CD4-positive, alpha-beta T cell (primary cell): ENCODE measurements around the gene CRYZ. TPM values are rescaled to one million over a fixed set of nuclear protein-coding genes. Genes with fewer than 3 reads are reported as not detected.

ENCODE experiments used
- ATAC-seq: fragments of 200-7000 bp; cut with Tn5 transposase; one replicate; pipeline ENCODE4 v1.10.0; 2022; ENCODE audit warnings: mild to moderate bottlenecking; ENCODE audit not compliant: poor library complexity
- CTCF ChIA-PET: fragments of 350-600 bp; sonication (Branson Sonifier 250); formaldehyde crosslinking; loops from one replicate; lab custom pipeline; 2021; ENCODE audit warnings: antibody characterized with exemption, inconsistent platforms; lab: Charles Lee
- POLR2A ChIA-PET: fragments of 350-600 bp; sonication (Branson Sonifier 250); formaldehyde crosslinking; loops from one replicate; lab custom pipeline; 2021; ENCODE audit warnings: antibody characterized with exemption, inconsistent platforms; lab: Charles Lee
- DNase-seq, 14 experiments: peaks; one replicate each; pipeline ENCODE4 v3.0.0-alpha.2; 2013 to 2020; ENCODE audit warnings: mixed read lengths in 2 of 14
- H3K27ac ChIP-seq, 2 donors: one replicate each; pipeline versions ENCODE4 v1.5.1 to v1.7.0; 2013; ENCODE audit warnings: low read length in 2 of 2, low read depth in 1 of 2, mild to moderate bottlenecking in 1 of 2
- H3K27me3 ChIP-seq, 2 experiments: 1 replicate in 1 of 2; 2 replicates in 1 of 2; pipeline versions ENCODE4 v1.6.1 to v1.7.0; 2013; ENCODE audit warnings: low read length in 2 of 2, control low read depth in 1 of 2, mild to moderate bottlenecking in 1 of 2, moderate library complexity in 1 of 2; ENCODE audit not compliant: insufficient read depth in 2 of 2, control insufficient read depth in 1 of 2
- H3K36me3 ChIP-seq: one replicate; pipeline ENCODE4 v1.6.1; 2013; ENCODE audit warnings: low read length, control low read depth; ENCODE audit not compliant: insufficient read depth
- H3K4me1 ChIP-seq: one replicate; pipeline ENCODE4 v1.6.1; 2013; ENCODE audit warnings: low read length, control low read depth; ENCODE audit not compliant: insufficient read depth
- H3K4me3 ChIP-seq: one replicate; pipeline ENCODE4 v1.5.1; 2013; ENCODE audit warnings: mild to moderate bottlenecking, low read length, moderate library complexity
- H3K9me3 ChIP-seq, 2 experiments: 1 replicate in 1 of 2; 2 replicates in 1 of 2; pipeline versions ENCODE4 v1.6.1 to v1.7.0; 2013; ENCODE audit warnings: low read length in 2 of 2, mild to moderate bottlenecking in 2 of 2, control low read depth in 1 of 2, moderate library complexity in 1 of 2; ENCODE audit not compliant: control insufficient read depth in 1 of 2, insufficient read depth in 1 of 2
- H3K27ac Mint-ChIP-seq: one replicate; pipeline ENCODE4 v1.8.0; 2020; ENCODE audit warnings: mixed read lengths
- H3K27me3 Mint-ChIP-seq: one replicate; pipeline ENCODE4 v1.8.0; 2021; ENCODE audit warnings: mixed read lengths
- H3K36me3 Mint-ChIP-seq: one replicate; pipeline ENCODE4 v1.8.0; 2021; ENCODE audit warnings: low read depth, mixed read lengths
- H3K4me1 Mint-ChIP-seq: one replicate; pipeline ENCODE4 v1.8.0; 2021; ENCODE audit warnings: low read depth, mixed read lengths
- H3K4me3 Mint-ChIP-seq: one replicate; pipeline ENCODE4 v1.8.0; 2020; ENCODE audit warnings: mild to moderate bottlenecking, mixed read lengths
- H3K9me3 Mint-ChIP-seq: one replicate; pipeline ENCODE4 v1.8.0; 2020; ENCODE audit warnings: mixed read lengths
- intact Hi-C, 2 experiments: fragments of 100-400 bp; cut with DNase I in 1 of 2; cut with micrococcal nuclease in 1 of 2; formaldehyde crosslinking; loops; one replicate each; pipeline versions ENCODE4 v1.15.1 to v1.9.0; 2023 to 2025; cut with DNase I, micrococcal nuclease
- total RNA-seq, 174 experiments: library from RNA in 2 of 174; stranded (reverse) in 2 of 174; gene quantifications; one replicate each; pipeline ENCODE4 v1.2.3 and lab custom pipeline; 2021 to 2026
- TF ChIP-seq, protein P1 (sequence below): fragments of 200-600 bp; IDR thresholded peaks from one replicate; pipeline ENCODE4 v1.8.0; 2022; ENCODE audit warnings: antibody characterized with exemption, mild to moderate bottlenecking

CRYZ gene
- total RNA-seq, 2 experiments from 2014 or later: 4.6 to 6.2 TPM

DNA sequence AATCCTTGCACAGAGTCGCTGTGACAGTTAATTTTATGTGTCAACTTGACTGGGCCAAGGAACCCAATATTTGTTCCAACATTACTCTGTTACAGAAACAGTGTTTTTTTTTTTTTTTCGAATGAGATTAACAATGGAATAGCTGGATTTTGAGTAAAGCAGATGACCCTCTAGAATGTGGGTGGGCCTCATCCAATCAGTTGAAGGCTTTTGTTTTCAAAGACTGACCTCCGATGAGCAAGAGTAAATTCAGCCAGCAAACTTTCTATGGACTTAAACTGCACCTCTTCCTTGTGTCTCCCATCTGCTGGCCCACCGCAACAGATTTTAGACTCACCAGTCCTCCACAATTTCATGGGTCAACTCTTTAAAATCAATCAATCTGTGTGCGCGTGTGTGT lies 17.0 kb downstream of the CRYZ start:
- no peaks in the 10 kb centered on the region for H3K4me1 Mint-ChIP-seq
- no peaks in the 10 kb centered on the region for H3K27me3 Mint-ChIP-seq
- TF ChIP-seq, protein P1, sequence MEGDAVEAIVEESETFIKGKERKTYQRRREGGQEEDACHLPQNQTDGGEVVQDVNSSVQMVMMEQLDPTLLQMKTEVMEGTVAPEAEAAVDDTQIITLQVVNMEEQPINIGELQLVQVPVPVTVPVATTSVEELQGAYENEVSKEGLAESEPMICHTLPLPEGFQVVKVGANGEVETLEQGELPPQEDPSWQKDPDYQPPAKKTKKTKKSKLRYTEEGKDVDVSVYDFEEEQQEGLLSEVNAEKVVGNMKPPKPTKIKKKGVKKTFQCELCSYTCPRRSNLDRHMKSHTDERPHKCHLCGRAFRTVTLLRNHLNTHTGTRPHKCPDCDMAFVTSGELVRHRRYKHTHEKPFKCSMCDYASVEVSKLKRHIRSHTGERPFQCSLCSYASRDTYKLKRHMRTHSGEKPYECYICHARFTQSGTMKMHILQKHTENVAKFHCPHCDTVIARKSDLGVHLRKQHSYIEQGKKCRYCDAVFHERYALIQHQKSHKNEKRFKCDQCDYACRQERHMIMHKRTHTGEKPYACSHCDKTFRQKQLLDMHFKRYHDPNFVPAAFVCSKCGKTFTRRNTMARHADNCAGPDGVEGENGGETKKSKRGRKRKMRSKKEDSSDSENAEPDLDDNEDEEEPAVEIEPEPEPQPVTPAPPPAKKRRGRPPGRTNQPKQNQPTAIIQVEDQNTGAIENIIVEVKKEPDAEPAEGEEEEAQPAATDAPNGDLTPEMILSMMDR: no peak
- H3K4me3 Mint-ChIP-seq: no peak overlapping the region
- Histone ChIP-seq H3K36me3 (peaks cover 82% of the 10 kb centered on the region), H3K9me3 (no peaks in the 10 kb centered on the region), H3K4me1 (no peaks in the 10 kb centered on the region), H3K27me3 (no peaks in the 10 kb centered on the region), H3K4me3 (no peak overlapping the region), H3K27ac (no peak overlapping the region)
- no peaks in the 10 kb centered on the region for H3K9me3 Mint-ChIP-seq
- ATAC-seq (no peak), DNase-seq (no peak)
- intact Hi-C loops: no loop called here
- ChIA-PET POLR2A (no interaction called here), CTCF (no interaction called here)
- no peak overlapping the region for H3K27ac Mint-ChIP-seq
- H3K36me3 Mint-ChIP-seq: peaks cover 42% of the 10 kb centered on the region

GRCh38 chr1:74715236-74715502 lies 17.7 kb downstream of the CRYZ start:
- ATAC-seq: no peak

GRCh38 chr1:74714429-74715235 lies 18.2 kb downstream of the CRYZ start:
- peaks cover 43% of the 10 kb centered on the region for H3K36me3 Mint-ChIP-seq
- TF ChIP-seq, protein P1: no peak
- H3K4me1 Mint-ChIP-seq: no peaks in the 10 kb centered on the region
- ChIA-PET POLR2A (no interaction called here), CTCF (no interaction called here)
- H3K9me3 Mint-ChIP-seq: no peaks in the 10 kb centered on the region
- intact Hi-C loops: no loop called here
- H3K27me3 Mint-ChIP-seq: no peaks in the 10 kb centered on the region
- peaks cover 79% of the 10 kb centered on the region for H3K36me3 ChIP-seq
- H3K27ac Mint-ChIP-seq: no peak overlapping the region
- DNase-seq: no peak
- ATAC-seq: no peak
- no peak overlapping the region for H3K4me3 ChIP-seq
- H3K4me3 Mint-ChIP-seq: no peak overlapping the region
- no peaks in the 10 kb centered on the region for H3K4me1 ChIP-seq
- no peaks in the 10 kb centered on the region for H3K27me3 ChIP-seq
- H3K27ac ChIP-seq: no peak overlapping the region
- H3K9me3 ChIP-seq: no peaks in the 10 kb centered on the region

More at GRCh38 chr1:74715236-74715502, 17.7 kb downstream of the CRYZ start:
- POLR2A ChIA-PET: no interaction called here
- intact Hi-C loops: no loop called here
- Histone ChIP-seq H3K27me3 (no peaks in the 10 kb centered on the region), H3K36me3 (peaks cover 79% of the 10 kb centered on the region), H3K9me3 (no peaks in the 10 kb centered on the region), H3K4me1 (no peaks in the 10 kb centered on the region), H3K4me3 (no peak overlapping the region), H3K27ac (no peak overlapping the region)
- no peak overlapping the region for H3K27ac Mint-ChIP-seq
- DNase-seq: no peak
- TF ChIP-seq, protein P1: no peak
- CTCF ChIA-PET: no interaction called here
- H3K9me3 Mint-ChIP-seq: no peaks in the 10 kb centered on the region
- H3K27me3 Mint-ChIP-seq: no peaks in the 10 kb centered on the region
- no peak overlapping the region for H3K4me3 Mint-ChIP-seq
- peaks cover 42% of the 10 kb centered on the region for H3K36me3 Mint-ChIP-seq
- H3K4me1 Mint-ChIP-seq: no peaks in the 10 kb centered on the region
